HCT116 (cell line): Measurements from ENCODE around the gene LDAH. TPM values are rescaled to one million over a fixed set of nuclear protein-coding genes. Genes with fewer than 3 reads are reported as not detected.

Experiments used
- ATAC-seq: fragments of 200-7000 bp; cut with Tn5 transposase; 2 replicates; pipeline ENCODE4 v1.9.1; 2020; ENCODE audit warnings: mild to moderate bottlenecking, moderate library complexity
- BruUV-seq: library from RNA; stranded (reverse); fragments of 400-500 nt; replicated peaks from 2 replicates; lab custom pipeline; 2021; lab: Mats Ljungman, UMichigan
- CTCF ChIA-PET: fragments of 300-600 bp; sonication (Branson Sonifier 250); formaldehyde crosslinking; loops from one replicate; lab custom pipeline; 2021; ENCODE audit warnings: antibody characterized with exemption; lab: Charles Lee
- POLR2A ChIA-PET: fragments of 300-600, 350-600 bp; sonication (Branson Sonifier 250); formaldehyde crosslinking; loops from one replicate; lab custom pipeline; 2021; ENCODE audit warnings: antibody characterized with exemption; lab: Charles Lee
- RAD21 ChIA-PET, 2 experiments: fragments of 300-600 bp; sonication (Branson Sonifier 250); formaldehyde crosslinking; loops; one replicate each; lab custom pipeline; 2023; ENCODE audit warnings: low total read pairs in 2 of 2; ENCODE audit not compliant: uncharacterized antibody in 2 of 2, unreplicated experiment in 2 of 2, low non-redundant PET in 1 of 2; lab: Charles Lee
- DNase-seq: peaks from one replicate; pipeline ENCODE4 v3.0.0-alpha.2; 2010; ENCODE audit warnings: low read depth, low spot score
- H2AFZ ChIP-seq: fragments of 200-600 bp; shearing (Covaris generic), sonication (generic); 2 replicates; pipeline ENCODE4 v1.6.1; 2017; ENCODE audit warnings: low read depth, mixed run types, mixed read lengths, antibody characterized with exemption, low read length; ENCODE audit not compliant: poor library complexity, severe bottlenecking
- H3K27ac ChIP-seq: 2 replicates; pipeline ENCODE4 v1.5.1; 2012; ENCODE audit warnings: low read depth, low read length
- H3K27me3 ChIP-seq: fragments of 200-600 bp; sonication (generic); 2 replicates; pipeline ENCODE4 v1.6.1; 2016; ENCODE audit warnings: mixed run types, low read length, mixed read lengths; ENCODE audit not compliant: insufficient read depth
- H3K36me3 ChIP-seq, 2 experiments: fragments of 200-500 bp in 1 of 2; fragments of 200-600 bp in 1 of 2; sonication (Bioruptor generic) in 1 of 2; sonication (generic) in 1 of 2; 2 replicates each; pipeline versions ENCODE4 v1.5.1 to v1.6.1; 2014 to 2016; ENCODE audit warnings: low read length in 2 of 2, inconsistent platforms in 1 of 2, mixed read lengths in 1 of 2, mixed run types in 1 of 2; ENCODE audit not compliant: insufficient read depth in 2 of 2, control insufficient read depth in 1 of 2
- H3K4me1 ChIP-seq, 2 experiments: fragments of 200-600 bp in 1 of 2; sonication (generic) in 1 of 2; 2 replicates each; pipeline versions ENCODE4 v1.5.1 to v1.6.1; 2012 to 2017; ENCODE audit warnings: low read length in 2 of 2, inconsistent platforms in 1 of 2, mild to moderate bottlenecking in 1 of 2, mixed read lengths in 1 of 2, mixed run types in 1 of 2, moderate library complexity in 1 of 2; ENCODE audit not compliant: insufficient read depth in 2 of 2, control insufficient read depth in 1 of 2
- H3K4me2 ChIP-seq: fragments of 200-600 bp; sonication (generic); 2 replicates; pipeline ENCODE4 v1.6.1; 2017; ENCODE audit warnings: mixed run types, low read length, mixed read lengths
- H3K4me3 ChIP-seq, 2 experiments: fragments of 200-600 bp in 1 of 2; sonication (generic) in 1 of 2; replicated peaks in 1 of 2; 2 replicates each; pipeline ENCODE4 v1.5.1; 2011 to 2016; ENCODE audit warnings: low read length in 2 of 2, control low read depth in 1 of 2, low read depth in 1 of 2, mild to moderate bottlenecking in 1 of 2, mixed read lengths in 1 of 2, mixed run types in 1 of 2
- H3K79me2 ChIP-seq: fragments of 200-600 bp; sonication (generic); 2 replicates; pipeline ENCODE4 v1.6.1; 2017; ENCODE audit warnings: mild to moderate bottlenecking, mixed run types, low read length, moderate library complexity, mixed read lengths; ENCODE audit not compliant: insufficient read depth
- H3K9ac ChIP-seq: fragments of 200-600 bp; sonication (generic); 2 replicates; pipeline ENCODE4 v1.6.1; 2016; ENCODE audit warnings: low read length, mixed read lengths
- H3K9me2 ChIP-seq: fragments of 200-600 bp; sonication (generic), shearing (Covaris generic); 2 replicates; pipeline ENCODE4 v1.6.1; 2017; ENCODE audit warnings: mixed run types, mild to moderate bottlenecking, moderate library complexity; ENCODE audit not compliant: insufficient read depth
- H3K9me3 ChIP-seq, 2 experiments: fragments of 200-500 bp in 1 of 2; fragments of 200-600 bp in 1 of 2; sonication (Bioruptor generic) in 1 of 2; sonication (generic) in 1 of 2; 2 replicates each; pipeline ENCODE4 v1.6.1; 2014 to 2017; ENCODE audit warnings: low read length in 2 of 2, mixed read lengths in 2 of 2, inconsistent platforms in 1 of 2, low read depth in 1 of 2, mild to moderate bottlenecking in 1 of 2, mixed run types in 1 of 2, moderate library complexity in 1 of 2; ENCODE audit not compliant: control insufficient read depth in 1 of 2, insufficient read depth in 1 of 2
- H4K20me1 ChIP-seq: fragments of 200-600 bp; sonication (generic), shearing (Covaris generic); 2 replicates; pipeline ENCODE4 v1.6.1; 2017; ENCODE audit warnings: mixed run types, mild to moderate bottlenecking, moderate library complexity; ENCODE audit not compliant: insufficient read depth
- EGR1 ChIP-seq: IDR thresholded peaks from 2 replicates; pipeline ENCODE4 v1.6.1; 2012; ENCODE audit warnings: low read depth
- ELF1 ChIP-seq: IDR thresholded peaks from 2 replicates; pipeline ENCODE4 v1.6.1; 2012; ENCODE audit warnings: low read depth, borderline replicate concordance
- FOSL1 ChIP-seq: IDR thresholded peaks from 2 replicates; pipeline ENCODE4 v1.6.1; 2012; ENCODE audit warnings: low read depth
- POLR2A ChIP-seq: IDR thresholded peaks from 2 replicates; pipeline ENCODE4 v1.7.0; 2011; ENCODE audit warnings: borderline replicate concordance; ENCODE audit not compliant: insufficient read depth, insufficient read length; ENCODE audit errors: extremely low read depth
- POLR2AphosphoS5 ChIP-seq: IDR thresholded peaks from 2 replicates; pipeline ENCODE4 v1.6.1; 2011; ENCODE audit warnings: mild to moderate bottlenecking, low read depth, low read length, moderate library complexity
- SP1 ChIP-seq: IDR thresholded peaks from 2 replicates; pipeline ENCODE4 v1.6.1; 2012; ENCODE audit warnings: low read depth
- intact Hi-C: fragments of 100-400 bp; cut with micrococcal nuclease; formaldehyde crosslinking; loops from 2 replicates; pipeline ENCODE4 v1.10.0; 2022
- total RNA-seq: library from RNA; stranded (reverse); gene quantifications from one replicate; pipeline ENCODE4 v1.2.1, GENCODE V29; 2021; ENCODE audit not compliant: unreplicated experiment
- TF ChIP-seq, protein P1 (sequence below): IDR thresholded peaks from 2 replicates; pipeline ENCODE4 v1.6.1; 2012
- TF ChIP-seq, protein P2 (sequence below): IDR thresholded peaks from 2 replicates; pipeline ENCODE4 v1.6.1; 2012

LDAH gene
- total RNA-seq, 1 experiment from 2014 or later = 25.7 TPM

DNA sequence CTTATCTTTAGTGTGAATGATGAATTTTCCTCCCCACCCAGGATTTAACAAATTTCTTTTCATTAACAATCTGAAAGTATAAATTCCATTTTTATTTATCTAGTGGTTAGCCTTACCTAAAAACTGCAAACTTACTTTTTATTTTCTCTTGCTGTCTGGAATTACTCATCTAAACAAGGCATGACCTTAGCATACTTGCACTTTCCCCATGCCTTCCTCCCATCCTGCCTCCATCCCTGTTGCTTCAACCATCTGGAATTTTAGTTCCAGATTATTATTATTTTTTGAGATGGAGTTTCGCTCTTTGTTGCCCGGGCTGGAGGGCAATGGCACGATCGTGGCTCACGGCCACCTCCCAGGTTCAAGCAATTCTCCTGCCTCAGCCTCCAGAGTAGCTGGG lies 120.3 kb downstream of the LDAH start:
- DNase-seq (no peak), ATAC-seq (no peak)
- ChIA-PET POLR2A (no interaction called here), CTCF (no interaction called here), RAD21 (no interaction called here)
- Histone ChIP-seq H3K36me3 (0 out of 4 replicates have a peak, but pooled peaks cover 0 to 4% of the 10 kb centered on the region in 2 experiments), H3K4me1 (no peaks in the 10 kb centered on the region), H3K27ac (no peak overlapping the region), H3K4me3 (no peak overlapping the region), H4K20me1 (no peaks in the 10 kb centered on the region), H3K27me3 (no peaks in the 10 kb centered on the region), H3K9me2 (no peaks in the 10 kb centered on the region), H3K9me3 (no peaks in the 10 kb centered on the region), H3K9ac (no peak overlapping the region), H3K79me2 (no peaks in the 10 kb centered on the region), H3K4me2 (no peak overlapping the region), H2AFZ (no peak overlapping the region)
- TF ChIP-seq POLR2AphosphoS5 (no peak), ELF1 (no peak), FOSL1 (no peak), EGR1 (no peak), POLR2A (no peak)
- TF ChIP-seq, protein P1, sequence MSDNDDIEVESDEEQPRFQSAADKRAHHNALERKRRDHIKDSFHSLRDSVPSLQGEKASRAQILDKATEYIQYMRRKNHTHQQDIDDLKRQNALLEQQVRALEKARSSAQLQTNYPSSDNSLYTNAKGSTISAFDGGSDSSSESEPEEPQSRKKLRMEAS = no peak
- no TSS peak for BruUV-seq
- intact Hi-C loops = no loop called here

DNA sequence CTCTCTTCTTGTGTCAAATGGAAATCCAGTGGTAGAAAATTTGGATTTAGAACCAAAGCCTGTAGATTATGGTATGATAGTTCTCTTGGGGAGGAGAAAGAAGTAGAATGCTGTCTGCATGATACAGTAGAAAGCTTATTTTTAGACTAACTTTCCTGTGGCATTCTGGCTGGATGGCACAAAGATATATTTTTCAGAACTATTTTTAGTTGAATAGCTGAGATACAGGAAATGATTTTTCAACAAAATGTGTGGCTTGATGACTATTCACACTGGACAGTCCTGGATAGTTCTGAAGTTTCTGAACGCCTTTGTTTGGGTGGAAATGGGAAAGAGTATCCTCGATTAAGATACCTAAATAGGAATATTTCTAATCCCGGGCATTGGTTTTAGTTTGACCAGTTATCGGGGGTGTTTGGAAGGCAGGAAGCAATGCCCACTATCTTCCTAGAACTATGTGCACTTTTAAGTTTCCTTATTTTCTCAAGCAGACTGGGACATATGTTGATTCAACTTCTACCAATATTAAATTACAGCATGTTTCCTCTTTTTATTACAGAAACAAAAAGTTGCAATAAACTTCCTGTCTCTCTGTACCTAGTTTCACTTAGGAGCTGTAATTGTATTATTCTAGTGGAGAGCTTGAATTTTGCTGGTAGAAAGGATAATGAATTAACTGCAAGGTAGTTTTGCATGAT lies 123.8 kb downstream of the LDAH start:
- no peak for DNase-seq
- H3K27me3 ChIP-seq = no peaks in the 10 kb centered on the region
- no peak for TF ChIP-seq SP1
- TF ChIP-seq, protein P2, sequence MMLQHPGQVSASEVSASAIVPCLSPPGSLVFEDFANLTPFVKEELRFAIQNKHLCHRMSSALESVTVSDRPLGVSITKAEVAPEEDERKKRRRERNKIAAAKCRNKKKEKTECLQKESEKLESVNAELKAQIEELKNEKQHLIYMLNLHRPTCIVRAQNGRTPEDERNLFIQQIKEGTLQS = no peak
- no peak overlapping the region for H3K9ac ChIP-seq
- CTCF ChIA-PET = interaction anchor here (1.2 kb wide), 1 partner anchor 37 kb away, joined by 3 read pairs; no protein-coding TSS in a partner anchor
- H3K79me2 ChIP-seq = no peaks in the 10 kb centered on the region
- POLR2A ChIA-PET = no interaction called here
- H3K27ac ChIP-seq = no peak overlapping the region
- RAD21 ChIA-PET = no interaction called here
- no peak overlapping the region for H2AFZ ChIP-seq
- H3K4me1 ChIP-seq = no peaks in the 10 kb centered on the region
- 0 out of 4 replicates have a peak, but pooled peaks cover 0 to 4% of the 10 kb centered on the region in 2 experiments for H3K36me3 ChIP-seq
- H3K9me2 ChIP-seq = no peaks in the 10 kb centered on the region
- no peak overlapping the region for H3K4me3 ChIP-seq
- ATAC-seq = no peak
- no TSS peak for BruUV-seq
- H3K4me2 ChIP-seq = no peak overlapping the region
- H3K9me3 ChIP-seq = no peaks in the 10 kb centered on the region
- intact Hi-C loops = no loop called here
- H4K20me1 ChIP-seq = no peaks in the 10 kb centered on the region
